Lung (tissue), 12 donors: Measurements from ENCODE around the gene AKAP17A. TPM values are rescaled to one million over a fixed set of nuclear protein-coding genes. Genes with fewer than 3 reads are reported as not detected.
"Not testable (repeated sequence)": the region's sequence is repeated elsewhere in the genome, so short reads cannot be mapped to it uniquely, and the experiment has no call there.

Source experiments
- ATAC-seq: fragments of 200-7000 bp; cut with Tn5 transposase; one replicate; pipeline ENCODE4 v1.9.1; 2020; ENCODE audit warnings: moderate number of reproducible peaks; ENCODE audit not compliant: insufficient read depth, low FRiP score
- DNase-seq, 3 donors: peaks; one replicate each; pipeline ENCODE4 v3.0.0-alpha.2; 2013 to 2017
- H3K27ac ChIP-seq, 2 donors: one replicate each; pipeline ENCODE4 v1.5.1; 2013; ENCODE audit warnings: mild to moderate bottlenecking in 2 of 2, moderate library complexity in 2 of 2, control low read depth in 1 of 2, inconsistent platforms in 1 of 2, low read depth in 1 of 2, low read length in 1 of 2
- H3K27me3 ChIP-seq, 3 donors: one replicate each; pipeline ENCODE4 v1.5.1; 2013; ENCODE audit warnings: low read length in 2 of 3; ENCODE audit not compliant: control insufficient read depth in 3 of 3, insufficient read depth in 3 of 3
- H3K36me3 ChIP-seq, 4 donors: one replicate each; pipeline ENCODE4 v1.5.1; 2013; ENCODE audit warnings: low read length in 4 of 4, mild to moderate bottlenecking in 1 of 4, moderate library complexity in 1 of 4; ENCODE audit not compliant: control insufficient read depth in 4 of 4, insufficient read depth in 4 of 4
- H3K4me1 ChIP-seq, 5 donors: one replicate each; pipeline ENCODE4 v1.5.1; 2013; ENCODE audit warnings: low read length in 5 of 5, mild to moderate bottlenecking in 2 of 5, moderate library complexity in 1 of 5; ENCODE audit not compliant: control insufficient read depth in 5 of 5, insufficient read depth in 5 of 5
- H3K4me3 ChIP-seq: one replicate; pipeline ENCODE4 v1.5.1; 2013; ENCODE audit warnings: mild to moderate bottlenecking, control low read depth, moderate library complexity
- H3K9ac ChIP-seq, 2 donors: one replicate each; pipeline ENCODE4 v1.5.1; 2013; ENCODE audit warnings: low read length in 2 of 2, control low read depth in 1 of 2; ENCODE audit not compliant: insufficient read depth in 1 of 2
- H3K9me3 ChIP-seq, 4 donors: one replicate each; pipeline ENCODE4 v1.5.1; 2013; ENCODE audit warnings: low read length in 3 of 4, mild to moderate bottlenecking in 1 of 4, moderate library complexity in 1 of 4; ENCODE audit not compliant: control insufficient read depth in 4 of 4, insufficient read depth in 3 of 4
- WGBS, 2 donors: extraction: QIAGEN DNeasy Blood & Tissue Kit; methylation state at CpG; one replicate each; pipeline ENCODE4 v1.1.7; 2013; 5-methylcytosine and 5-hydroxymethylcytosine counted together
- polyA plus RNA-seq, 2 donors: library from polyadenylated mRNA; stranded (reverse); fragments of 200-250 nt; gene quantifications; one replicate each; pipeline ENCODE4 v1.2.1, GENCODE V29; 2013
- total RNA-seq, 2 donors: library from RNA; depleted of rRNA in 1 of 2; stranded (reverse); fragments of >200 nt in 1 of 2; gene quantifications; one replicate each; pipeline ENCODE4 v1.2.1, GENCODE V29; 2014 to 2021
- TF ChIP-seq, protein P1 (sequence below): IDR thresholded peaks from 2 replicates; pipeline ENCODE4 v1.5.1; 2012; ENCODE audit warnings: mild to moderate bottlenecking; ENCODE audit errors: control extremely low read depth, extremely low read depth
- donor health status: control.
- donor health status: control.
- donor health status: Bipolar disorder and iron deficiency.
- donor health status: healthy.
- donor health status: DM: yes; HTN: yes; CAD: no.

Gene AKAP17A
- total and polyA plus RNA-seq, 4 donors: 40.6 to 48.9 (median 44.6) TPM

DNA sequence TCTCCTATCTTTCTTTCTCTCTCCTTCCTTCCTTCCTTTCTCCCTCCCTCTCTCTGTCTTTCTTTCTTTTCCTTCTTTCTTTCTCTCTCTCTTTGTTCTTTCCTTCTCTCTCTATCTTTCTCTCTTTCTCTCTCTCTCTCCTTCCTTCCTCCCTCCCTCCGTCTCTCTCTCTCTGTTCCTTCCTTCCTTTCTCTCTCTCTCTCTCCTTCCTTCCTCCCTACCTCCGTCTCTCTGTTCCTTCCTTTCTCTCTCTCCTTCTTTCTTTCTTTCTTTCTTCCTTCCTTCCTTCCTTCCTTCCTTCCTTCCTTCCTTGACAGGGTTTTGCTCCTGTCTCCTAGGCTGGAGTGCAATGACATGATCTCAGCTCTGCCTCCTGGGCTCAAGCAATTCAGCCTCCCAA lies 30.2 kb upstream of the AKAP17A start:
- DNase-seq (no peak), ATAC-seq (no peak)
- Histone ChIP-seq H3K9me3 (no peaks in the 10 kb centered on the region), H3K27ac (no peak overlapping the region), H3K36me3 (no peaks in the 10 kb centered on the region), H3K27me3 (no peaks in the 10 kb centered on the region), H3K9ac (no peak overlapping the region), H3K4me1 (no peaks in the 10 kb centered on the region), H3K4me3 (no peak overlapping the region)
- TF ChIP-seq, protein P1, sequence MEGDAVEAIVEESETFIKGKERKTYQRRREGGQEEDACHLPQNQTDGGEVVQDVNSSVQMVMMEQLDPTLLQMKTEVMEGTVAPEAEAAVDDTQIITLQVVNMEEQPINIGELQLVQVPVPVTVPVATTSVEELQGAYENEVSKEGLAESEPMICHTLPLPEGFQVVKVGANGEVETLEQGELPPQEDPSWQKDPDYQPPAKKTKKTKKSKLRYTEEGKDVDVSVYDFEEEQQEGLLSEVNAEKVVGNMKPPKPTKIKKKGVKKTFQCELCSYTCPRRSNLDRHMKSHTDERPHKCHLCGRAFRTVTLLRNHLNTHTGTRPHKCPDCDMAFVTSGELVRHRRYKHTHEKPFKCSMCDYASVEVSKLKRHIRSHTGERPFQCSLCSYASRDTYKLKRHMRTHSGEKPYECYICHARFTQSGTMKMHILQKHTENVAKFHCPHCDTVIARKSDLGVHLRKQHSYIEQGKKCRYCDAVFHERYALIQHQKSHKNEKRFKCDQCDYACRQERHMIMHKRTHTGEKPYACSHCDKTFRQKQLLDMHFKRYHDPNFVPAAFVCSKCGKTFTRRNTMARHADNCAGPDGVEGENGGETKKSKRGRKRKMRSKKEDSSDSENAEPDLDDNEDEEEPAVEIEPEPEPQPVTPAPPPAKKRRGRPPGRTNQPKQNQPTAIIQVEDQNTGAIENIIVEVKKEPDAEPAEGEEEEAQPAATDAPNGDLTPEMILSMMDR: no peak
- 6 to 38% methylated on average over 2 of the region's 2 CpGs for WGBS, 2 donors

GRCh38 chrX:1564077-1564476 lies 27.3 kb upstream of the AKAP17A start:
- ATAC-seq, H3K36me3 ChIP-seq, H3K4me3 ChIP-seq, H3K9me3 ChIP-seq, H3K9ac ChIP-seq, H3K27ac ChIP-seq, DNase-seq, H3K27me3 ChIP-seq, H3K4me1 ChIP-seq: not testable (repeated sequence)
- 91 to 94% methylated on average over 7 of the region's 7 CpGs for WGBS, 2 donors

DNA sequence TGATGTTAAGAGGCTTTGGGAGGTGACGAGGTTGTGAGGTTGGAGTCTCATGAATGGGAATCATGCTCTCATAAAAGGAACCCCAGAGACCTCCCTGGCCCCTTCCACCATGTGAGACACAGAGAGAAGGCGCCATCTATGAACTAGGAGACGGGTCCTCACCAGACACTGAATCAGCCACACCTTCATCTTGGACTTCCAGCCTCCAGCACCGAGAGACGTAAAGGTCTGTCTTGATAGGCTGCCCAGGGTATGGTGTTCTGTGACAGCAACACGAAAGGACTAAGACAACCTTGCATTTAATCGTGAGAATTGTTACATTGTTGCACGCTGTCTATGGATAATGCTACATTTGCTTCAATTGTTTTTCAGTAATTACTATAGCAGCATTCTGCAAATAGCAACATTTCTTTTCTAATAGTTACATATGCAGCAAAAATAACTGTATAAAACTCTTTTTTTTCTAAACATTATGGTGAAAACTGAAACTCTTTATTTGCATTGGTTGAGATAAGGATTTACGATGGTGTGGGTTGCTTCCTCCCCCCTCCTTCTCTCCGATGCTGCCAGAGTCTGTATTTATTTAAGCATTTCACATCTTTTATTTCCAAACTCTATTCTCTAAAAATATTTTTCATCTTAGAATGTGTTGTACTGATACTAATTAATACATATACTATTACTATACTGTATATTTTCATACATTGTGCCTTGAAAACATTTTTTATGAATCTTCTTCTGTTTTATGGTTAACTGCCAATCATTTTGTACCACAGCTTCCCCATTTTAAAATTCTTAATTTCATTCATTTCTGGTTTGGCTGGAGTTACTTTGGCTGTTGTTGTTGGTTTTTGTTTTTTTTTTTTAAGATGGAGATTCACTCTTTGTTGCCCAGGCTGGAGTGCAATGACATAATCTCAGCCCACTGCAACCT lies 26.4 kb upstream of the AKAP17A start:
- ATAC-seq: no peak
- no peaks in the 10 kb centered on the region for H3K9me3 ChIP-seq
- no peak for DNase-seq
- no peak overlapping the region for H3K27ac ChIP-seq
- H3K4me1 ChIP-seq: no peaks in the 10 kb centered on the region
- TF ChIP-seq, protein P1: no peak
- H3K36me3 ChIP-seq: no peaks in the 10 kb centered on the region
- H3K4me3 ChIP-seq: no peak overlapping the region
- H3K27me3 ChIP-seq: no peaks in the 10 kb centered on the region
- no peak overlapping the region for H3K9ac ChIP-seq
- 37 to 48% methylated on average over 10 of the region's 10 CpGs for WGBS, 2 donors

DNA sequence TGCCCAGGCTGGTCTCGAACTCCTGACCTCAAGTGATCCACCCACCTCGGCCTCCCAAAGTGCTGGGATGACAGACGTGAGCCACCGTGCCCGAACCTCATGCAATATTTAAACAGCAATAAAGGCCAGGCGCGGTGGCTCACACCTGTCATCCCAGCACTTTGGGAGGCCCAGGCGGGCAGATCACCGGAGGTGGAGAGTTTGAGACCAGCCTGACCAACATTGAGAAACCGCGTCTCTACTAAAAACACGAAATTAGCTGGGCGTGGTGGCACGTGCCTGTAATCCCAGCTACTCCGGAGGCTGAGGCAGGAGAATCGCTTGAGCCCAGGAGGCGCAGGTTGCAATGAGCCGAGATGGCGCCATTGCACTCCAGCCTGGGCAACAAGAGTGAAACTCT lies 17.2 kb upstream of the AKAP17A start:
- not testable (repeated sequence) for H3K36me3 ChIP-seq, DNase-seq, ATAC-seq, H3K4me1 ChIP-seq, H3K27me3 ChIP-seq, H3K27ac ChIP-seq, H3K9me3 ChIP-seq, H3K4me3 ChIP-seq, H3K9ac ChIP-seq
- WGBS, 2 donors: 93 to 94% methylated on average over 19 of the region's 19 CpGs
